Right ventricle myocardium inferior (tissue), 1 donor: ENCODE results near the gene PEX19. TPM values are rescaled to one million over a fixed set of nuclear protein-coding genes. Genes with fewer than 3 reads are reported as not detected.
A peak's percentile ranks its signal among the peaks of the same experiment; 100 is the strongest.

ENCODE experiments used
- ATAC-seq: fragments of 200-7000 bp; cut with Tn5 transposase; one replicate; pipeline ENCODE4 v1.9.1; 2020; ENCODE audit warnings: mild to moderate bottlenecking, moderate library complexity
- DNase-seq: peaks from one replicate; pipeline ENCODE4 v3.0.0; 2021; ENCODE audit errors: missing footprints
- intact Hi-C: fragments of 100-400 bp; cut with DNase I; formaldehyde crosslinking; loops from one replicate; pipeline ENCODE4 v1.11.0; 2022
- total RNA-seq: library from RNA; stranded (reverse); fragmentation: NEBNext Ultra II Directional; extraction: Animal tissue kit (Norgen Biotek cat#: 25700); gene quantifications from one replicate; pipeline ENCODE4 v1.2.1, GENCODE V29; 2021
- donor health status: DM: no; HTN: yes; CAD: no; lungs with severe emphysema.

PEX19 gene
- total RNA-seq, 1 donor from 2014 or later = 102 TPM

- no peak for ATAC-seq
- intact Hi-C loops = loop anchor here (2.0 kb wide), 1 partner anchor 23 kb away; the partner anchor contains the start of gene DCAF8
- DNase-seq = no peak
Measured at GRCh38 chr1:160285506-160285905, 573 bp upstream of the PEX19 start.

- intact Hi-C loops = loop anchor here (2.0 kb wide), 1 partner anchor 22 kb away; the partner anchor contains the start of gene DCAF8
- peak; percentile 26 for ATAC-seq
- no peak for DNase-seq
Measured at GRCh38 chr1:160284220-160284781, 632 bp downstream of the PEX19 start.

- DNase-seq (no peak), ATAC-seq (no peak)
- intact Hi-C loops = no loop called here
Measured at GRCh38 chr1:160282807-160283206, 2.1 kb downstream of the PEX19 start.

DNA sequence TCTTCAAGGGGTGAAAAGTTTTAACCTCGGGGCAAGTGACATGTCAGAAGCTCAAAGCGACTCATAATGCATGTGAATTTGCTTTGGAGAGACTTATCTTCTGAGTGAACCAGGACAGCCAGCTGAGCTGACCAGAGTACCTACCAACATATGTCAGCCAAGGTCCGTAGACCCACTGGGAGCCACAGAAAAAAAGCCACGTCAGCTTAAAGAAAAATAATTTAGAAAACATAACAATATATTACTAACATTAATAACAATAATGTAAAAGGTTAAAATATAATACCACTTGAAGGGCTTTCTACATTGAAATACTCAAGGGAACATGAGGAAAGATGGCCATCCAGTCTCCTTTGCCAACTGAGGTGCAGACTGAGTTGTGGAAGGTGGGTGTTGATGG is 6.9 kb downstream of the PEX19 start:
- DNase-seq (no peak), ATAC-seq (no peak)
- intact Hi-C loops = no loop called here

DNA sequence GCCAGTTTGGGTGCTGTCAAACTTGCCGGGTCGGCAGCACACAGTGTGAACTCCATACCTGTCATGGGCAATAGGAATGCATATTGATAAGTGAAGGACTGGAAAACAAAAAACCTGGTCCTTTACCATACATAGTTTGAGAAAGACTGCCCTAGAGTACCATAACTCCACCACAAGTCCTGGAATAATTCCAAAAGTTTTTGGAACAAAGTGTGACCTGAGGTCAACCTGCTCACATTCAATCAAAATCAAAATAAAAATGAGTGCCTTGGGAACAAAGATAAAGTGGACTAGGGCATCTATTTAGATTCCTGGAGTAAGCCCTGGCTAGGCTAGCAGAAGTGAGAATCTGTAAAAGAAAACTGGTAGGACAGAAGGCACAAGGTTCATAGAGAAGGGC is 7.6 kb downstream of the PEX19 start:
- DNase-seq (no peak), ATAC-seq (no peak)
- intact Hi-C loops = no loop called here

- no peak for DNase-seq
- ATAC-seq = no peak
- intact Hi-C loops = no loop called here
Measured at GRCh38 chr1:160271025-160271424, 13.9 kb downstream of the PEX19 start.

DNA sequence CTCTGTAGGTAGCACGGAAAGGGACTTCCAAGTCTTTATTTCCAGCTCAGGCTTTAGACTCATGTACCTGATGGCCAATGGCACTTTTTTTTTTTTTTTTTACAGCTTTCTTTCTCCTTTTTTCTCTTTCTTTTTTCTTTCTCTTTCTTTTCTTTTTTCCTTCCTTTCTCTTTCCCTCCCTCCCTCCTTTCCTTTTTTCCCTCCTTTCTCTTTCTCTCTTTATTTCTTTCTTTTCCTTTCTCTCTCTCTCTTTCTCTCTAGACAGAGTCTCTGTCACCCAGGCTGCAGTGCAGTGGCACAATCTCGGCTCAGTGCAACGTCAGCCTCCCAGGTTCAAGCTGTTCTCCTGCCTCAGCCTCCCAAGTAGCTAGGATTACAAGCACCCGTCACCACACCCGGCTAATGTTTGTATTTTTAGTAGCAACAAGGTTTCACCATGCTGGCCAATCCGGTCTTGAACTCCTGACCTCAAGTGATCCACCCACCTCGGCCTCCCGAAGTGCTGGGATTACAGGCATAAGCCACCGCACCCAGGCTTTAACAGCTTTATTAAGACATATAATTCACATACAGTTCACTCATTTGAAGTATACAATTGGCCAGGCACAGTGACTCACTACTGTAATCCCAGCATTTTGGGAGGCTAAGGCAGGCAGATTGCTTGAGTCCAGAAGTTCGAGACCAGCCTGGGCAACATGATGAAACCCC is 17.5 kb downstream of the PEX19 start:
- no peak for ATAC-seq
- intact Hi-C loops = no loop called here
- DNase-seq = no peak

GRCh38 chr1:160264795-160265307 is 20.1 kb downstream of the PEX19 start:
- DNase-seq (no peak), ATAC-seq (no peak)
- intact Hi-C loops = no loop called here

- ATAC-seq = peak; percentile 99
- intact Hi-C loops = loop anchor here (2.0 kb wide), 1 partner anchor 23 kb away; the partner anchor contains the start of gene PEX19
- DNase-seq = peak; percentile 99
Measured at GRCh38 chr1:160261893-160262794, 22.8 kb downstream of the PEX19 start, which contains the start of gene DCAF8. Gene DCAF8, minus strand, starts transcription at chr1:160262549. Its CDS starts 18,541 bp downstream, at chr1:160244008.

DNA sequence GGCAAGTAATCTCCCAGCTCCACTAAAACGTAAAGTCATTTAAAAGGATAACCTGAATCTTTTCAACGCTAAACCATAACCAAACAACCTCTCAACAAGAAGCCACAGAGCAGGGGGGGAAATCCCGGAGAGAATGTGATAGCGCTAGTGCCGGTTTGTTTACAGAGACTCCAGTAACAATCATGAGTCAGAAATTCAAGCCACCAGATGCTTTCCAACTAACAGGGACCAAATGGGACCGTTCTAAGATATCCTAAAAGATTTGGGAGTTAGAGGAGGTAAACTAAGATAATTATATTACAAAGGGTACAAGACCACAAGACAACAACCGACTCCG is 23.4 kb downstream of the PEX19 start:
- DNase-seq (no peak), ATAC-seq (peak; percentile 16)
- intact Hi-C loops = no loop called here

DNA sequence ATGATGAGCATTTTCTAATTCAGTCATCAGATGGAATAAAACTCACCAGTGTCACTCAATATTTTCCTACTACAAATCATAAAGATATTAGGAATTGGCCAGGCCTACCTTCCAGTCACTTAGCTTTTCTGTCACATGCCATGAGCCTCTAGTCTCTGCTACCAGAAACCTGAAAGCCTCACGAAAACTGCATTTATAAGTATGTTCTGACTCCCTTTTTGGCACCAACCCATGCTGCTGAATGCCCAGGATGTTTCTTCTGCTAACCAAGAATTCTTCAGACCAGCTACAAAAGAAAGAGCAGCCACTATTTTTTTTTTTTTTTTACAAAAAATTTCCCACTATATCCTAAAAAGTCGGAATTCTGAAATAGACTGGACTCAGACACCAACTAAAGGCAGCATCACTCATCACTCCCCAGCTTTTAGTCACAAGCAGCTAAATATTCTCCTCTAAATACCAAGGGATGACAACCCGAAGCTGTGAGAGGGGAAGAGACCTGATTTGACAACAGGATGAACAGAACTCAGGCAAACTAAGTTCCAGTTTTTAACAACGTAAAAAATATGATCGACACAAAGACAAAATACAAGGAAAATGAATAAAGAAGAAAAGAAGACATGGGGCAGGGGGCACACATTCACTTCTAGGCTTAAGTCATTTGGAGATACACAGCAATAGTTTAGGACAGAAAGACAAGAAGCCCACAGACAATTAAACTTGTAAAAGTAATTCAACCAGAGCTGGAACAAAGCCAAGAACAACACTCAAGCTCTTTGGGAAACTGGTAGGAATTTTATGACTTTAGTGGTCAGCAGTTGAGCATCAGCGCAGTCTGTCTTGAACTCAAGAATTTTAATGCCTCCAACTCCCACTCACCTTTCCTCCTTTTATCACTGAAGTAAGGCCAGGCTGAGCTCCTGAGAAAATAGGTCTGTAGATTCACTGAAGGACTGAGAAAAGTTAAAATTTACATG is 24.2 kb downstream of the PEX19 start:
- intact Hi-C loops = no loop called here
- DNase-seq (no peak), ATAC-seq (no peak)

GRCh38 chr1:160258177-160258798 is 26.6 kb downstream of the PEX19 start:
- intact Hi-C loops = no loop called here
- no peak for ATAC-seq
- no peak for DNase-seq

DNA sequence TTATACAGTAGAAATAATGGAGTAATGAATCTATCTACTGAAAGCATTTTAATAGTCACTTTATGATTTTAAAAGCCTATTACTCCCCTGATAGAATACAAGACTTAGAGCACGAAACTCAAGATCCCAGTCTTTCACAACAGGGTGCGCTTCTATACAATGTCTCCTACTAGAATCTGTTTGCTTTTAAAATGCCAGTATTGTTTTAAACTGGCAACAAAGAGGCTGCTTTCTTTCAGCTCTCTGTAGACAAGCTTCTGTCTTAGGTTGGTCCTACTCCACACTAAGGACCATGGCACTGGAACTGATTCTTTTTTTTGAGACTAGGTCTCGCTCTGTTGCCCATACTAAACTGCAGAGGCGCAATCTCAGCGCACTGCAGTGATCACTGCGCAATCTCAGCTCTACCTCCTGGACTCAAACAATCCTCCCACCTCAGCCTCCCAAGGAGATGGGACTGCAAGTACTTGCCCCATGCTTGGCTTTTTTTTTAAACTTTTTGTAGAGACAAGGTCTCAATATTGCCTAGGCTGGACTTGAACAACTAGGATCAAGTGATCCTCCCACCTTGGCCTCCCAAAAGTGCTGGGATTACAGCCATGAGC is 27.4 kb downstream of the PEX19 start:
- ATAC-seq = no peak
- no peak for DNase-seq
- intact Hi-C loops = no loop called here

GRCh38 chr1:160256396-160257046 is 28.4 kb downstream of the PEX19 start:
- intact Hi-C loops = no loop called here
- DNase-seq (no peak), ATAC-seq (no peak)

DNA sequence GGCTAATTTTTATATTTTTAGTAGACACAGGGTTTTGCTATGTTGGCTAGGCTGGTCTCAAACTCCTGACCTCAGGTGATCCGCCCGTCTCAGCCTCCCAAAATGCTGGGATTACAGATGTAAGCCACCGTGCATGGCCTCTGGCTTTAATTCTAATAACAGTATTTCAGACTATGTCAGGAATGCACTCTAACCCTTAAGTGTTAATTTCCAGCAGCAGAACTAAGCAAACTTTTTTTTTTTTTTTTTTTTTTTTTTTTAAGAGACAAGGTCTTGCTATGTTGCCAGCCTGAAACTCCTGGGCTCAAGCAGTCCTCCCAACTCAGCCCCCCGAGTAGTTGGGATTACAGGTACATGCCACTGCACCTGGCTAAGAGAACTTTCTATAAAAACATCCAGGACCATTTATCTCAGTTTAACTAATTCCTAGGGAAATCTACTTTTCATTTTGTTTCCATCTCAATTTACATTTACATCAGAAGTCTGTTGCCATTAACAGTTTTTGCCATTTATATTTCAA is 29.1 kb downstream of the PEX19 start:
- DNase-seq = no peak
- no peak for ATAC-seq
- intact Hi-C loops = no loop called here

GRCh38 chr1:160251687-160252526 is 33.0 kb downstream of the PEX19 start:
- intact Hi-C loops = loop anchor here (1.0 to 2.0 kb wide), 2 partner anchors 59 to 151 kb away; no protein-coding TSS in a partner anchor
- DNase-seq = no peak

More at GRCh38 chr1:160251687-160252526, 33.0 kb downstream of the PEX19 start:
- ATAC-seq = peak; percentile 94
